ENCODE results near the gene MAP4K2. TPM values are rescaled to one million over a fixed set of nuclear protein-coding genes. Genes with fewer than 3 reads are reported as not detected.

The MAP4K2 gene
- total and polyA plus RNA-seq, 2 of the 13 experiments (the other 11 are each of a cell fraction or from before 2014, with no cell fraction given): 8.3 to 17.6 TPM

DNA sequence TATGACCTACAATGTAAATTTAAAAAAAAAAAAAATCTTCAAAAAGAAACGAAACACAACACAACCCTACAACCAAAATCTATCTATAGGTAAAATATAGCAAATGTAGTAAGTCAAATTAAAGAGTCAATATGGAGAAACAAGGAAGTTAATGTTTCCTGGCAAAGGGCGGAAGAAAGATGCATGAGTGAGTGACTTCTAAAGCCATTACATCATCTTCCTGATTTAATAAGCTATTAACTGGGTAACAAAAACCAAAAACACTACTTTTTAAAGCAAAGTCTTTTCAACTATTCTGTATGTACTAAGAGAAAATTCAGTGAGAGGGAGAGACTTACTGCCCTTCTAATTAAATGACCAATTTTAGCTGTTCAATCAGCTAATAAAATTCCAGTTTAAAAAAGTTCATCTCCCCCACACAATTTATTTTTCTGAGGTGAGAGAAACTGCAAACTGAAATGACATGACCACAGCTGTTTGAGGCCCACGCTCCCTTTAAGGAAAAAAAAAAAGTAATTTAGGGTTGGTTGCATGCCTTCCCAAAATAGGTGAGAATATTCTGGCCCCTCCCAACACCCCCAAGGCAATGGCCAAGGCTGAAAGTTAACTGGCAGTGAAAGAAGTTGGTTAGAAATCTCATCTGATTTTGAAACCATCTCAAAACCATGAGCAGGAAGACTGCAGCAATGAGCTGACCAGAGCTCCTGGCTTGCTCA, 30.6 kb downstream of the MAP4K2 start:
- H3K9me3 ChIP-seq (ENCODE audit: low read length): no peaks in the 10 kb centered on the region
- no peaks in the 10 kb centered on the region; a peak in 1 of 5 replicates for H3K27me3 ChIP-seq (ENCODE audit: control insufficient read depth in 1 of 2, insufficient read depth in 2 of 2, low read length in 2 of 2)
- TF ChIP-seq PCBP1 (IDR thresholded peaks at IDR 0.05; ENCODE audit: borderline replicate concordance, low read depth, low read length) (no peak), ATF7 (IDR thresholded peaks at IDR 0.05) (peak; percentile 52), ATF7 (CRISPR knock-in tag; IDR thresholded peaks at IDR 0.05) (no peak), POLR2A (IDR thresholded peaks at IDR 0.05; ENCODE audit: insufficient read depth in 1 of 2, low read depth in 2 of 2, low read length in 2 of 2) (peak in 1 of 2 experiments; percentile 23; a peak in 1 of 4 replicates)
- TF ChIP-seq, protein P1, sequence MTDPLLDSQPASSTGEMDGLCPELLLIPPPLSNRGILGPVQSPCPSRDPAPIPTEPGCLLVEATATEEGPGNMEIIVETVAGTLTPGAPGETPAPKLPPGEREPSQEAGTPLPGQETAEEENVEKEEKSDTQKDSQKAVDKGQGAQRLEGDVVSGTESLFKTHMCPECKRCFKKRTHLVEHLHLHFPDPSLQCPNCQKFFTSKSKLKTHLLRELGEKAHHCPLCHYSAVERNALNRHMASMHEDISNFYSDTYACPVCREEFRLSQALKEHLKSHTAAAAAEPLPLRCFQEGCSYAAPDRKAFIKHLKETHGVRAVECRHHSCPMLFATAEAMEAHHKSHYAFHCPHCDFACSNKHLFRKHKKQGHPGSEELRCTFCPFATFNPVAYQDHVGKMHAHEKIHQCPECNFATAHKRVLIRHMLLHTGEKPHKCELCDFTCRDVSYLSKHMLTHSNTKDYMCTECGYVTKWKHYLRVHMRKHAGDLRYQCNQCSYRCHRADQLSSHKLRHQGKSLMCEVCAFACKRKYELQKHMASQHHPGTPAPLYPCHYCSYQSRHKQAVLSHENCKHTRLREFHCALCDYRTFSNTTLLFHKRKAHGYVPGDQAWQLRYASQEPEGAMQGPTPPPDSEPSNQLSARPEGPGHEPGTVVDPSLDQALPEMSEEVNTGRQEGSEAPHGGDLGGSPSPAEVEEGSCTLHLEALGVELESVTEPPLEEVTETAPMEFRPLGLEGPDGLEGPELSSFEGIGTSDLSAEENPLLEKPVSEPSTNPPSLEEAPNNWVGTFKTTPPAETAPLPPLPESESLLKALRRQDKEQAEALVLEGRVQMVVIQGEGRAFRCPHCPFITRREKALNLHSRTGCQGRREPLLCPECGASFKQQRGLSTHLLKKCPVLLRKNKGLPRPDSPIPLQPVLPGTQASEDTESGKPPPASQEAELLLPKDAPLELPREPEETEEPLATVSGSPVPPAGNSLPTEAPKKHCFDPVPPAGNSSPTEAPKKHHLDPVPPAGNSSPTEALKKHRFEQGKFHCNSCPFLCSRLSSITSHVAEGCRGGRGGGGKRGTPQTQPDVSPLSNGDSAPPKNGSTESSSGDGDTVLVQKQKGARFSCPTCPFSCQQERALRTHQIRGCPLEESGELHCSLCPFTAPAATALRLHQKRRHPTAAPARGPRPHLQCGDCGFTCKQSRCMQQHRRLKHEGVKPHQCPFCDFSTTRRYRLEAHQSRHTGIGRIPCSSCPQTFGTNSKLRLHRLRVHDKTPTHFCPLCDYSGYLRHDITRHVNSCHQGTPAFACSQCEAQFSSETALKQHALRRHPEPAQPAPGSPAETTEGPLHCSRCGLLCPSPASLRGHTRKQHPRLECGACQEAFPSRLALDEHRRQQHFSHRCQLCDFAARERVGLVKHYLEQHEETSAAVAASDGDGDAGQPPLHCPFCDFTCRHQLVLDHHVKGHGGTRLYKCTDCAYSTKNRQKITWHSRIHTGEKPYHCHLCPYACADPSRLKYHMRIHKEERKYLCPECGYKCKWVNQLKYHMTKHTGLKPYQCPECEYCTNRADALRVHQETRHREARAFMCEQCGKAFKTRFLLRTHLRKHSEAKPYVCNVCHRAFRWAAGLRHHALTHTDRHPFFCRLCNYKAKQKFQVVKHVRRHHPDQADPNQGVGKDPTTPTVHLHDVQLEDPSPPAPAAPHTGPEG (CRISPR knock-in tag; IDR thresholded peaks at IDR 0.05): no peak
- no peak overlapping the region for H2AFZ ChIP-seq (ENCODE audit: low read length)
- H3K4me2 ChIP-seq (ENCODE audit: low read depth, low read length): no peak overlapping the region
- in situ Hi-C loops (cut with HindIII; ENCODE audit: extremely low pct_ligation_motif_present, low pct_unique_long_range_greater_than_20kb) (no loop called here), intact Hi-C loops (cut with micrococcal nuclease; ENCODE audit: unreplicated experiment) (no loop called here)
- BruUV-seq (replicated peaks): no TSS peak
- no peak for DNase-seq (ENCODE audit: low spot score)
- H3K9ac ChIP-seq (ENCODE audit: insufficient read depth, low read depth, low read length): no peak overlapping the region
- peaks cover 44% of the 10 kb centered on the region for H3K4me1 ChIP-seq (ENCODE audit: insufficient read depth, low read length)
- H3K4me3 ChIP-seq (replicated peaks in 1 of 3; ENCODE audit: insufficient read depth in 1 of 3, low read depth in 2 of 3, low read length in 3 of 3): no peak overlapping the region
- peaks cover 56% of the 10 kb centered on the region for H3K79me2 ChIP-seq (ENCODE audit: insufficient read depth, low read length)
- ChIA-PET CTCF (ENCODE audit: low intra/inter-chr PET ratio, low total read pairs) (no interaction called here), POLR2A (interaction anchor here (1.6 kb wide), 1 partner anchor 9 kb away, joined by 4 read pairs; no protein-coding TSS in a partner anchor)
- peaks cover 97% of the 10 kb centered on the region for H4K20me1 ChIP-seq (ENCODE audit: insufficient read depth, low read length)
- ATAC-seq: no peak
- no peak overlapping the region for H3K27ac ChIP-seq (ENCODE audit: extremely low read length, insufficient read depth, low read length)
- 96% methylated on average over 3 of the region's 3 CpGs for WGBS (ENCODE audit: low lambda C conversion rate)
- FAIRE-seq: no peak
- H3K36me3 ChIP-seq (replicated peaks in 1 of 2; ENCODE audit: control insufficient read depth in 1 of 2, insufficient read depth in 2 of 2, low read length in 2 of 2): peaks cover 61 to 97% of the 10 kb centered on the region in 2 experiments
